Thyroid gland (tissue), 4 donors: ENCODE measurements around the gene PARVB. TPM values are rescaled to one million over a fixed set of nuclear protein-coding genes. Genes with fewer than 3 reads are reported as not detected.

Source experiments
- DNase-seq, 2 donors: peaks; one replicate each; pipeline ENCODE4 v3.0.0-alpha.2; 2019
- H3K27ac ChIP-seq, 3 donors: fragments of 200-600 bp; sonication (generic); 1 replicate in 2 of 3; 2 replicates in 1 of 3; pipeline ENCODE4 v1.5.1; 2016 to 2019; ENCODE audit warnings: mild to moderate bottlenecking in 1 of 3, moderate library complexity in 1 of 3
- H3K27me3 ChIP-seq: fragments of 200-600 bp; sonication (generic); one replicate; pipeline ENCODE4 v1.5.1; 2019
- H3K36me3 ChIP-seq, 2 donors: fragments of 200-600 bp; sonication (generic); one replicate each; pipeline ENCODE4 v1.5.1; 2016 to 2019
- H3K4me1 ChIP-seq, 2 donors: fragments of 200-600 bp; sonication (generic); one replicate each; pipeline ENCODE4 v1.5.1; 2017 to 2019
- H3K4me3 ChIP-seq, 3 donors: fragments of 200-600 bp; sonication (generic); replicated peaks in 1 of 3; 1 replicate in 2 of 3; 2 replicates in 1 of 3; pipeline ENCODE4 v1.5.1; 2016; ENCODE audit warnings: mild to moderate bottlenecking in 1 of 3
- H3K9me3 ChIP-seq: fragments of 200-600 bp; sonication (generic); one replicate; pipeline ENCODE4 v1.5.1; 2017
- POLR2A ChIP-seq, 2 donors: fragments of 450-650 bp; IDR thresholded peaks; one replicate each; pipeline ENCODE4 v1.6.1; 2017; ENCODE audit warnings: antibody characterized with exemption in 2 of 2, mild to moderate bottlenecking in 2 of 2, moderate library complexity in 1 of 2
- WGBS, 2 donors: methylation state at CpG; one replicate each; pipeline ENCODE4 v1.1.5; 2017; 5-methylcytosine and 5-hydroxymethylcytosine counted together
- intact Hi-C: fragments of 100-400 bp; cut with DNase I; formaldehyde crosslinking; loops from one replicate; pipeline ENCODE4 v1.15.1; 2023
- total RNA-seq, 4 donors: library from RNA; depleted of rRNA; stranded (reverse); fragments of >200 nt; gene quantifications; one replicate each; pipeline ENCODE4 v1.2.3, GENCODE V29; 2016
- TF ChIP-seq, protein P1 (sequence below), 6 experiments: fragments of 200-600 bp in 3 of 6; fragments of 450-650 bp in 3 of 6; sonication (generic) in 3 of 6; IDR thresholded peaks; one replicate each; pipeline ENCODE4 v1.5.1; 2016 to 2019; ENCODE audit warnings: antibody characterized with exemption in 6 of 6, mild to moderate bottlenecking in 2 of 6, inconsistent platforms in 1 of 6, moderate library complexity in 1 of 6

The PARVB gene
- total RNA-seq, 4 donors from 2014 or later = 6.7 to 34.9 (median 11.0) TPM

DNA sequence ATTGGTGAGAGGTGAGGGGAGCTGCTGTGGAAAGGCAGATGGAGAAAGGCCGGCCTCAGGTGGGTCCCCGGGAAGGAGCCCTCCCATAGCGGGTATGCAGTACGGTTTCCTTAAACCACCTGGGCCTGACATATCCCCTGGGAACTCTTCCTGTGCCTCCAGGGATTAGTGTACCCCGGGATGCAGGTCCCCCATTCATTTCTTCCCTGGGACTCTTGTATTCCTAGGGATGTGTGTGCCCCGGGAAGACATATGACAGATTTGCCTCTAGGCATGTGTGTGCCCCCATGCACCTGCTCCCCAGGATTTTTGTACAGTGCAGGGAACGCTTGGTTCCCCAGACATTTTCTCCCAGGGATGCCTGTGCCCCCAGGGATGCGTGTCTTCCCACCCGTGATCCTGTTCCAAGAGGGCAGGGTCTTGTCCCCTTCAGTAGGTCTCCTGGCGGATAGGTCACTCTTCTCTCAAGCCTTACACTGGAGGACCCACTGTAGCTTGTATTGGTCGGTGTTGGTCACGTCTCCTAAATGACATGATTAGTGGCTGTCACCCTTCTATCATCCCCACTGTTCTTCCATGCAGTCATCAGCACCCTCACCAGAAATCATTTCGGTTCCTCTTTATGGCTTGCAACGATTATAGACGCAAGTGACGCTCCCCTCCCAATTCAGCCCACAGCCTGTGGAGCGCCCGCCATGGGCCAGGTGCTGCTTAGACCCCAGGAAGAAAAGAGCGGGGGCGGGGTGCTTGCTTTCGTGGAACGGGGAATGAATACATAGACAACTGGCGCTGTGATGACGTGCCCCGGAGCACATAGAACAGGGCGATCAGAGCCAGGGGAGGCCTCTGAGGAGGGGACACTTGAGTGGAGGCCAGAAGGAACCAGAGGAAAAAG lies 1.3 kb downstream of the PARVB start:
- no peak overlapping the region for H3K4me3 ChIP-seq
- TF ChIP-seq, protein P1, sequence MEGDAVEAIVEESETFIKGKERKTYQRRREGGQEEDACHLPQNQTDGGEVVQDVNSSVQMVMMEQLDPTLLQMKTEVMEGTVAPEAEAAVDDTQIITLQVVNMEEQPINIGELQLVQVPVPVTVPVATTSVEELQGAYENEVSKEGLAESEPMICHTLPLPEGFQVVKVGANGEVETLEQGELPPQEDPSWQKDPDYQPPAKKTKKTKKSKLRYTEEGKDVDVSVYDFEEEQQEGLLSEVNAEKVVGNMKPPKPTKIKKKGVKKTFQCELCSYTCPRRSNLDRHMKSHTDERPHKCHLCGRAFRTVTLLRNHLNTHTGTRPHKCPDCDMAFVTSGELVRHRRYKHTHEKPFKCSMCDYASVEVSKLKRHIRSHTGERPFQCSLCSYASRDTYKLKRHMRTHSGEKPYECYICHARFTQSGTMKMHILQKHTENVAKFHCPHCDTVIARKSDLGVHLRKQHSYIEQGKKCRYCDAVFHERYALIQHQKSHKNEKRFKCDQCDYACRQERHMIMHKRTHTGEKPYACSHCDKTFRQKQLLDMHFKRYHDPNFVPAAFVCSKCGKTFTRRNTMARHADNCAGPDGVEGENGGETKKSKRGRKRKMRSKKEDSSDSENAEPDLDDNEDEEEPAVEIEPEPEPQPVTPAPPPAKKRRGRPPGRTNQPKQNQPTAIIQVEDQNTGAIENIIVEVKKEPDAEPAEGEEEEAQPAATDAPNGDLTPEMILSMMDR (IDR thresholded peaks at IDR 0.05) = no peak
- TF ChIP-seq POLR2A (IDR thresholded peaks at IDR 0.05) = no peak
- peak overlapping the region; percentile 36 to 88 (median 78) for H3K27ac ChIP-seq
- H3K9me3 ChIP-seq = no peaks in the 10 kb centered on the region
- WGBS, 2 donors = 90 to 93% methylated on average over 26 of the region's 26 CpGs
- intact Hi-C loops = no loop called here
- peaks cover 4 to 17% of the 10 kb centered on the region in 2 donors for H3K4me1 ChIP-seq
- peak in 1 of 2 donors; percentile 9 for DNase-seq
- no peaks in the 10 kb centered on the region for H3K36me3 ChIP-seq
- no peaks in the 10 kb centered on the region for H3K27me3 ChIP-seq

DNA sequence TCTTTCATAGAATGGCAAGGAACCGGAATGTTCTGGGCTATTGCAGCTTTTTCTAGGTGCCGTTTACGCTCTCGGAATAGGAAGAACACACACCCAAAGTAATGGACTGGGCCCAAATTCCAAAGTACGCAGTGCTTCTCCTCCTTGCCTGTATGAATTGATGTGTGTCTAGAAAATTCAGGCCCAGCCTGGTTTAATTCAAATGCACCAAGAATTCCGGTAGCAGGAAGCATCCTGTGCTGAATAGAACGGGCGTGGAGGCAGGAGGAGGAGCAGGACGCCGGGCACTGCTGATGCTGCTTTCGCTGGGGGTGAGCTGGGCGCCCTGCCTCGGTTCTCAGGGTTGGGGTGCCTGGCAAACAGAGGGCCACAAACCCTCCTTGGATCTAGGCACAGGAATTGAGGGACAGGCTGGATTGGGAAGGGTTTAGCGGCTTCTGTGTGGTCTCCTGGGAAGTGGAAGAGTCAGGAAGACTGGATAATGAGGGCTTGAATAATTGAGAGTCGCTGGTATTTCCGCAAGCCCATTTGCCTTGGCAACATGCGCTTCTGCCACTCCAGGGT lies 2.0 kb downstream of the PARVB start:
- WGBS, 2 donors = 80 to 84% methylated on average over 17 of the region's 17 CpGs

DNA sequence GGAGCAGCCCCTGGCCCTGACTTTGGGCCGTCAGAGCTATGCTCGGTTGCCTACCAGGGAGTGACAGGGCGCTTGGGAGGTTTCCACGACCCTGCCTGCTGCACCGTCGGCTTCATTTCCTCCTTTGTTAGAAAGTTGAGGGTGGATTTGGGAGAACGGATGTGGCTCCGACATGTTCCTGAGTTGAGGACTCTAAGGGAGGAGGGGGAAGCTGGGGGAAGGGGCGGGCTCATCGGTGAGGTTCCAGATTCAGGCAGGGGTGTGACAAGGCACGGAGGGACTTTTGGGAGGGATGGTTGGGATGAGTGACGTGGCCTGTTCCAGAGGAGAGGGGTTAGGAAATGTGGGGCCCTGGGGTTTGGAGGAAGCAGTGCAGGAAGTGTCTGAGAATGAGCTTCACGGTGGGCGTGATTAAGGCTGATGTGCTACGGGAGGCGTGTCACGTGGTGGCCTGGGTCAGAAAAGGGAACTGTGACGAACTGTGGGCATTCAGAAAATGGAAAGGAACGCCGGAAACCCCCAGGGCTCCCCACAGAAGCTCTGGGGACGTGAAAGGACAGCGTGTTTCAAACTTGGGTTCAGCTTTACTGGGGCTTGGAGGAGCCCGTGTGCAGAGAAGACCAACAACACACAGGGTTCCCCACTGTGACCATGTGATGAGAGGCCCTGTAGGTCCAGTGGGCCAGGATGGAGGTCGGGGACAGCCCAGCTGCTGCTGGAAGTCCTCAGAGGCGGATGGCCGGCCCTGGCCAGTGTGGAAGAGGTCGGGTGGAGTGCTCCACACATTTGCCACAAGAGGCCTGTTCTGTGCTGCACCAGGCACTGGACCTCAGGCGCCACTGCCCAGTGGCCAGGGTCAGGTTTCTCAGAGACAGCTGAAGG lies 2.8 kb downstream of the PARVB start:
- Histone ChIP-seq H3K9me3 (no peaks in the 10 kb centered on the region), H3K27ac (peak overlapping the region; percentile 74 to 88 (median 78)), H3K4me1 (peaks cover 4 to 30% of the 10 kb centered on the region in 2 donors), H3K36me3 (no peaks in the 10 kb centered on the region), H3K27me3 (no peaks in the 10 kb centered on the region), H3K4me3 (peak overlapping the region in 1 of 3 donors; percentile 1)
- WGBS, 2 donors = 68 to 78% methylated on average over 24 to 28 of the region's 28 CpGs
- intact Hi-C loops = no loop called here
- peak; percentile 40 to 48 for DNase-seq
- no peak for TF ChIP-seq POLR2A (IDR thresholded peaks at IDR 0.05)
- TF ChIP-seq, protein P1 (IDR thresholded peaks at IDR 0.05) = no peak

More for the DNA sequence above, 2.0 kb downstream of the PARVB start:
- DNase-seq = no peak
- Histone ChIP-seq H3K36me3 (no peaks in the 10 kb centered on the region), H3K27ac (peak overlapping the region; percentile 74 to 88 (median 78)), H3K4me1 (peaks cover 4 to 24% of the 10 kb centered on the region in 2 donors), H3K27me3 (no peaks in the 10 kb centered on the region), H3K4me3 (peak overlapping the region in 1 of 3 donors; percentile 1), H3K9me3 (no peaks in the 10 kb centered on the region)
- intact Hi-C loops = no loop called here
- TF ChIP-seq, protein P1 (IDR thresholded peaks at IDR 0.05) = no peak
- TF ChIP-seq POLR2A (IDR thresholded peaks at IDR 0.05) = no peak

DNA sequence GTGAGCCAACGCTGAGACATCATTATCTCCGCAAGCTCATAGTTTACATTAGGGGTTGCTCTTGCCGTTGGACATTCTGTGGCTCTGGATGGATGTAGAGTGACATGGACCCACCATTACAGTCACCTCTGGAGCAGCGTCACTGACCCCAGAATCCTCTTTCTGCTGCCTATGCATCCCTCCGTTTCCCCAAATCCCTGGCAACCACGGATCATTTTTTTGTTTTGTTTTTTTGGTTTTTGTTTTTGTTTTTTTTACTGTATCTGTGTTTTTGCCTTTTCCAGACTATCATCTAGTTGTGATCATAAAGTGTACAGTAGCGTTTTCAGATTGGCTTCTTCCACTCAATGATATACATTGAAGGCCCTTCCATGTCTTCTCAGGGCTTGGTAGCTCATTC lies 4.0 kb downstream of the PARVB start:
- no peak overlapping the region for H3K4me3 ChIP-seq
- H3K27me3 ChIP-seq = no peaks in the 10 kb centered on the region
- H3K9me3 ChIP-seq = no peaks in the 10 kb centered on the region
- DNase-seq = no peak
- intact Hi-C loops = no loop called here
- WGBS, 2 donors = 77 to 81% methylated on average over 7 of the region's 7 CpGs
- TF ChIP-seq POLR2A (IDR thresholded peaks at IDR 0.05) = no peak
- TF ChIP-seq, protein P1 (IDR thresholded peaks at IDR 0.05) = no peak
- H3K27ac ChIP-seq = no peak overlapping the region
- H3K36me3 ChIP-seq = no peaks in the 10 kb centered on the region
- peaks cover 4 to 30% of the 10 kb centered on the region in 2 donors for H3K4me1 ChIP-seq
